DMS79 treated with DMSO at 0.1 percent for 48 hours (cell line): Measurements from ENCODE around the gene CLOCK.

ENCODE experiments used
- DNase-seq: peaks from one replicate; lab custom pipeline; 2025; lab: John Stamatoyannopoulos, UW

CLOCK gene

GRCh38 chr4:55475394-55476243 lies 71.1 kb downstream of the CLOCK start:
- no peak for DNase-seq

DNA sequence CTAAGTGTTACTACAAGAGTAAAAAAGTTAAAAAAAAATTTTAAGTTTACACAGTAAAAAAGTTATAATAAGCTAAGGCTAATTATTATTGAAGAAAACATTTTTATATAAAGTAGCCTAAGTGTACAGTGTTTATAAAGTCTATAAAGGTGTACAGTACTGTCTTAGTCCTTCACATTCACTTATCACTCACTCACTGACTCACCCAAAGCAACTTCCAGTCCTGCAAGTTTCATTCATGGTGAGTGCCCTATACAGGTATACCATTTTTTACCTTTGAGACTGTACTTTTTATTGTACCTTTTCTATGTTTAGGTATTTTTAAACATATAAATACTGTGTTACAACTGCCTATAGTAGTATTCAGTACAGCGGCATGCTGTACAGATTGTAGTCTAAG lies 76.7 kb downstream of the CLOCK start:
- no peak for DNase-seq

- DNase-seq = no peak
These were observed 78.0 kb downstream of the CLOCK start for GRCh38 chr4:55468724-55469123.

DNA sequence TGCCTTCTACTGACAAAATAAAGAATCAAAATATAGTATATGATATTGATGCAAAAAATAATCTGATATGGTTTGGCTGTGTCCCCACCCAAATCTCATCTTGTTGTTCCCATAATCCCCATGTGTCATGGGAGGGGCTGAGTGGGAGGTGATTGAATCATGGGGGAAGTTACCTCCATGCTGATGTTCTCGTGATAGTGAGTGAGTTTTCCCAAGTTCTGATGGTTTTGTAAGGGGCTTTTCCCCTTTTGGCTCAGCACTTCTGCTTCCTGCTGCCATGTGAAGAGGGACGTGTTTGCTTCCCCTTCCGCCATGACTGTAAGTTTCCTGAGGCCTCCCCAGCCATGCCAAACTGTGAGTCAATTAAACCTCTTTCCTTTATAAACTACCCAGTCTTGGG lies 80.7 kb downstream of the CLOCK start:
- no peak for DNase-seq

- DNase-seq = no peak
These were observed 88.1 kb downstream of the CLOCK start for GRCh38 chr4:55458611-55459010.

- no peak for DNase-seq
These were observed 88.5 kb downstream of the CLOCK start for GRCh38 chr4:55458164-55458563.

- no peak for DNase-seq
These were observed 96.1 kb downstream of the CLOCK start for GRCh38 chr4:55450566-55450965.

GRCh38 chr4:55447831-55448230 lies 98.9 kb downstream of the CLOCK start:
- DNase-seq = no peak

- no peak for DNase-seq
These were observed 99.5 kb downstream of the CLOCK start for GRCh38 chr4:55447108-55447708.

DNA sequence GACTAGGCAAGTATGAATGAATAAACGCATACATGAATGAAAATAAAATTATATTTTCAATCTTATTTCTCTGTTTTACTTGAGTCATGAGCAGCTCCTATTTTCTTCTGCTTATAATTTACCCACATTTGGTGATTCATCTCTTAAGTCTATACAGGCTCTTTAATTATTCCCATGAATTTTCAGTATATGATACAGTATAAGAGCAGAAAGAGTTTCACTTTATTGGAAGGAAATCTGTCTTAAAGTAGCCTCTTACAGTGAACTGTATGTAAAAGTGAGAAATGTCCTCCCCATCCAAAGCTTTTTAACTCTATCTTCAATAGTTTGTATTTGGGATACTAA lies 100.2 kb downstream of the CLOCK start:
- DNase-seq = no peak

- DNase-seq = no peak
These were observed 100.7 kb downstream of the CLOCK start for GRCh38 chr4:55445921-55446577.

DNA sequence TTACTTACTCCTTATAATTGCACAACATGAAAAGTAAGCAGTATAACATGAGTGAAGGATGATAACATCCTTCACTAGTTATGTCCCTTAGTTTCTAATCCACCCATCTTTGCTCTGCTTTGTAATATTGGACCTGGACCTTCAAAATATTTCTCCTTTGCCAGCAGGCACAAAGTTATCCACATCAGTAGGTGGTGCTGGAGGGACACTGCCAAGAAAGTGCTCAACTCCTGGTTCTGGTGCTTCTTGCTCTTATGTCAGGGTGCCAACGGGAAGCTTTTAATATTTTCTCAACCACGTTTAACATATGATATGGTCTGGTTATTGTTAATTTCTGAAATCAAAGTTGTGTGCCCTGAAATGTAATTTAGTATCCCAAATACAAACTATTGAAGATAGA lies 101.9 kb downstream of the CLOCK start:
- DNase-seq = no peak

GRCh38 chr4:55442541-55442940 lies 104.2 kb downstream of the CLOCK start:
- DNase-seq = no peak

DNA sequence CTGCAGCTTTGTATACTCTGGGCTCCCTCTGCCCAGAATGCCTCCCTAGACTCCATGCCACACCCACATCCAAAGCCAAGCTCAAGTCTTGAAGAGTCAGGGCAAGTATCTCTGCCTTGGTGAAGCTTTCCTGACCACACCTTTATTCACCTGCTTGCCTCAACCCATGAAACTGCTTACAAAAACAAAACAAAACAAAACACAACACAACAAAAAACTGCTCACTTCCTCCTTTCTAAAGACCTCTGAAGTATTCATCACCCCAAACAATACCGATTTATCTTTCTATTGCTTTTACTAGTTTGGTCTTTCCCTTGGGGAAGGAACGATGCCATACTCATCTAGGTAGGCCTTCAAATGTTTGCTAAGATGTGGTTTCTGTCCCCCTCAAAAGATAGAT lies 105.9 kb downstream of the CLOCK start:
- no peak for DNase-seq

GRCh38 chr4:55439023-55439422 lies 107.7 kb downstream of the CLOCK start:
- DNase-seq = no peak

DNA sequence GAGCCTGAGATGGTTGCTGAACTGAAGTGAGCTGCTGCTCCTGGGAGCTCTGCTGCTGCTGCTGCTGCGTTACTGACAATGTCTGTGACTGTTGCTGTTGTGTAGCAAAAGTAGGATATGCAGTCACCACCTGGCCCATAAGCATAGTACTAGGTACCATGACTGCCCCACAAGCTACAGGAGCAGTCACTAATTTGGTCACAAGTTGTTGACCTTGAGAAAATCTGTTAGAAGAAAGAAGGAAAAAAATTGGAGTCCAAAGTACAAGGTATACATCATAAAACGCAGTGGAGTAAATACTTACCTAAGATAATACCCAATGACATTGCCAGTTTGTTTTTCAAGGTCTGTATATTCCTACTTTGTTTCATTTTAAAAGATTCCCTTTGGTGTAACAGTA lies 108.4 kb downstream of the CLOCK start:
- no peak for DNase-seq

DNA sequence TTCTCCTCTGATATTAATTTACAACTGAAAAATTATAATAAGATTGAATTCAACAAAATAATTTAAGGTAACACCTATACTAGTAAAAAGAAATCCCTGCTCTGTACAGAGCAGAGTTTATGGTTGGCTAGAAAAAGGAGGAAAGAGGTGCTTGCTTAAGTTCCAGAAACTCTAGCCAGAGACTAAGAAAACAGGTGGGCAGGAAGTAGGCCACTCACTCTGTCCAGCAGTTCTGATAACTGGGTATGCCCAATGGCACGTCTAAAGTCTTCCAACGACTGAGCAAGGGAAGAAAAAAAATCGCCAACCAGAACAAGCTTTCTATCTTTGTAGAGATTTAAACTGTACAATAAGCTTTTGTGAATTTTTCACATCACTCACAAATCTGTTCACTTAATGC lies 108.9 kb downstream of the CLOCK start:
- no peak for DNase-seq

- no peak for DNase-seq
These were observed 109.3 kb downstream of the CLOCK start for GRCh38 chr4:55437356-55437796.

GRCh38 chr4:55435141-55435841 lies 111.4 kb downstream of the CLOCK start:
- no peak for DNase-seq

- no peak for DNase-seq
These were observed 114.9 kb downstream of the CLOCK start for GRCh38 chr4:55431710-55432336.

GRCh38 chr4:55424791-55425190 lies 121.9 kb downstream of the CLOCK start:
- DNase-seq = no peak

- no peak for DNase-seq
These were observed 130.5 kb downstream of the CLOCK start for GRCh38 chr4:55416176-55416575.
